GM21526 (cell line): ENCODE measurements around the gene LONP1.

Experiments used
- ATAC-seq: cut with Tn5 transposase; IDR thresholded peaks from one replicate; pipeline ENCODE4 v1.9.1; 2021; ENCODE audit warnings: moderate library complexity; ENCODE audit not compliant: unreplicated experiment, low FRiP score

Gene LONP1

DNA sequence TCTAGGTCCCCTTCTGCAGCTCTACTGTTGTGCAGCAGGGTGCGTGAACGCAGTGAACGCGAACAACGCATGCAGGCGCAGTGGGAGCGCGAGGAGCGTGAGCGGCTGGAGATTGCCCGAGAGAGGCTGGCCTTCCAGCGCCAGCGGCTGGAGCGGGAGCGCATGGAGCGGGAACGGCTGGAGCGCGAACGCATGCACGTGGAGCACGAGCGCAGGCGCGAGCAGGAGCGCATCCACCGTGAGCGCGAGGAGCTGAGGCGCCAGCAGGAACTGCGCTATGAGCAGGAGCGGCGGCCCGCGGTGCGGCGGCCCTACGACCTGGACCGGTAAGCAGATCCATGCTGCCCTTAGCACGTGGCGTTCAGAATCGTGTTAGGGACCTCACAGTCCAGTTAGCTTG, 58.5 kb downstream of the LONP1 start:
- no peak for ATAC-seq

DNA sequence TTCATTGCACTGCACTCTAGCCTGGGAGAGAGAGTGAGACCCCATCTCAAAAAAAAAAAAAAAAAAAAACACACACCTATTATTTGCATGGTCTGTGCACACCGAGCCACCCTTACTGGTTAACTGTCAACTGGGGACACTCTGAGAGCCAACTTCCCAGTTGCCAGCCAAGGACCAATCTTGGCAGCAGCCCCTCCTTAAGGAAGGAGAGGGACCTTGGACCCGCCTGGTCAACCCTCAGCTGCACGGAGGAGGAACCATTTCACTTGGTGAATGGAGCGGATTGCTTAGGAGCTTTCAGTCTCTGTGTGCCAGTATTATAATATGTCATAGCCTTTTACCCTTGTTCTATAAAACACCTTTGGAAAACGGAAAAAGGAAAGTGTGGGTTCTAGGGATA, 64.5 kb downstream of the LONP1 start:
- no peak for ATAC-seq

DNA sequence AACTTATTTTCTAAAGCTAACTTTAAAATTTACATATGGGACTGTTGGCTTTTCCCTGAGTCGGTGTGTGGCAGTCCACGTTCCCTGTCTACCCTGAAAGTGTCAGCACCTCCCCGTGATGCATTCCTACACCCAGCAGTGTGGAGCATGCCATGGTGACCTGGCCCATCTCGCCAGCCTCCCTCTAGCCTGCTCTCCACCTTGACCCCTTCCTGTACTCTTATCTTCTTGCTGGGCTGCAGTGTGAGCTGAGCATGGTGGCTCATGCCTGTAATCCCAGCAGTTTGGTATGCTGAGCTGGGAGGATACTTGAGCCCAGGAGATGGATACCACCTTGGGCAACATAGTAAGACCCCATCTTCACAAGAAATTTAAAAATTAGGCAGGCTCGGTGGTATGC, 65.0 kb downstream of the LONP1 start:
- no peak for ATAC-seq

DNA sequence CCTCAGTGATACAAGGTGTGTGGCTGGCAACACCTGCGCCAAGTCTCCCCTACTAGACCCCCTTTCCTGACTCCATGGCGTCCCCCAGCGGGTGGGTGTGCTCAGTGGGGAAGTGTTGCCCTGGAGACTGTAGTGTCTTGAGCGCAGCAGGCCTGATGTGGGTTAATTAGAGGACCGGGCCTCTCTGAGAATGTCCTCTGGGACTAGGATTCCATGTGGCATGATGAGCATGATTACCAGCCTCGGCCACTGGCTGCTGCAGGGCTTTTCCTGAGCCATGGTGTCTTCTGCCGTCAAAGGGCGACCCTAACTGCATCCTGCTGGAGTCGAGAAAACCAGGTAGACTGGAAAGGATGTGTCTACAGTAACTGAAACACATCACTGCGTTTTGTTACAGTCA, 67.7 kb downstream of the LONP1 start:
- ATAC-seq = no peak

DNA sequence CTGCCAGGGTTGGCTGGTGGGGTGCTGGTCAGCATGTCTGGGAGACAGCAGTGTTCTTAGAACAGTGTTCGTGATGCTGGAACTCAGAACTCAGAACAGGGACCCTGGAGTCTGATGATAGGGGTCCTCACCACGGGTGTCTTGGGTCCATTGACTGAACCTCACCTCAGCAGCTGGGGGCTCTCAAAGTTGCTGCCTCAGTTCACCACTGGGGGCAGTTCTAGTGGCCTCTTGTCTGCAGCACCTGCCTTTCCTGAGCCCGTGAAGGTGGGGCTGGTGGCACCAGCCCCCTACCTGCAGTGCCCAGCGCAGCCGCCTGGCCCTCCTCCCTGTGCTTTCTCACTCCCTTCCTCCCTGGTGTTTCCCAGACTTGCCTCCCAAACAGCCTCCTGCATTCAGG, 68.6 kb downstream of the LONP1 start:
- no peak for ATAC-seq

DNA sequence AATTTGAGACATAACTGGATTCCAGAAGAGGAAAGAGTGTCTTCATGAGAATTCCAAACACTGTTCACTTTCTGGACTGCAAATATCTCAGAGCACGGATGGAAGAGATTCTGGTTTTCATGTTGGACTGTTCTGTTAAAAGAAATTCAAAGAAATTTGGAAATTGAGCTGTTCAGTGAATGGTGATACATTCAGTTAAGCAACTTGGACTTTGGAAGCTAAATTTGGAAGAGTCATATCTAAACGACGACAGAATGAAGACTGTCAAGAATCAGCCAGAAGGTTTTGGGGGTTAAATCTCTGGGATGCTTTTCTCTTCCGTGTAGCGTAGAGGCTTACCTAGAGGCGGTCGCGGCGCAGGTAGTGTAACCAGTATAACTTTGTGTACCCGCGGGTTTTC, 71.5 kb downstream of the LONP1 start:
- ATAC-seq = no peak

DNA sequence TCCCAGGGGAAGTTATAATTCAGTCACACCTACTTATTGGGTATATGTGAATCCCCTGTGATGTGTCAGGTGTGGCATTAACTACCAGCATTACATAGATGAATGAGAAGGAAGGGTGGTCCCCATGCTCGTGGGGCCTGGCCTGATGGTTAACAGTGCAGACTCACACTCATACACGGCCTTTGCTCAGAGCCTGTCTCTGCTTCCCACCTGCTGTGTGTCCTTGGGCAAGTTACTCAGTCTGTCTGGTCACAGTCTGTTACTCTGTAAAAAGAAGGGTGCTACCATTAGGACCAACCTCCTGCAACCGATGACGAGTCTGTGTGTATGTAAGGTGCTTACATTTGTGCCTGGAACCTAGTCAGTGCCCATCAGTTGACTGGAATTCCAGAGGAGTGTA, 73.2 kb downstream of the LONP1 start:
- no peak for ATAC-seq

DNA sequence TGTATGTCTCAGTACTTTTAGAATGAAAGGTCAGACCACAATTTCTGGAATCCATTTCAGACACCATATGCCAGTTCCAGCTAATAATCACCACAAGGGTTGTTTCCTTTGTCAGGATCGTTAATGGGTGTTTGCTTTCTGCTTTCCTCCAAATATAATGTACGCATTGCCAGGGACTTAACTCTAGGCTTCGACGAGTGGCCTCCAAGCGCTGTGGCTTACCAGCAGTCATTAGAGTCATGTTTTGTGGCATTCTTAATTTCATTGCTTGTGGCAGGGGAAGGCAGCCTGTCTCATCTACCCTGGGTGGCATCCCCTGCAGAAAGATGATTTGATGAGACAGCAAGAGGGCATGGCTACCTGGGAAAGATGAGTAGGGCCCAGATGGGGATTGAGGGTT, 74.5 kb downstream of the LONP1 start:
- no peak for ATAC-seq

DNA sequence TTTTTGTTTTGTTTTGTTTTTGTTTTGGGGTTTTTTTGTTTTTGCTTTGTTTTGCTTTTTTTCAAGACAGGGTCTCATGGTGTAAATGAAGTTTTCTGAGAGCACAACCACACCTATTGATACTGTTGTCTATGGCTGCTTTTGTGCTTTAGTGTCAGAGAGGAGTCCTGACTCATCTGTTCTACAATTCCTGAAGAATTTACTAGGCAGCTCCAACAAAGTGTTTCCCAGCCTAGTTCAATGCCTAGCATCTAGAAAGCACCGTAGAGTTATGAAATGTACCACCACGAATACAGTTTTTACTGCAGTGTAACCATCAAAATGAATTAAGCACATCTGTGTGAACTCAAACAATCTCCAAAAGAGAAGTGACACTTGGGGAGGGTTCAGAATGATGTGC, 75.9 kb downstream of the LONP1 start:
- ATAC-seq = no peak

DNA sequence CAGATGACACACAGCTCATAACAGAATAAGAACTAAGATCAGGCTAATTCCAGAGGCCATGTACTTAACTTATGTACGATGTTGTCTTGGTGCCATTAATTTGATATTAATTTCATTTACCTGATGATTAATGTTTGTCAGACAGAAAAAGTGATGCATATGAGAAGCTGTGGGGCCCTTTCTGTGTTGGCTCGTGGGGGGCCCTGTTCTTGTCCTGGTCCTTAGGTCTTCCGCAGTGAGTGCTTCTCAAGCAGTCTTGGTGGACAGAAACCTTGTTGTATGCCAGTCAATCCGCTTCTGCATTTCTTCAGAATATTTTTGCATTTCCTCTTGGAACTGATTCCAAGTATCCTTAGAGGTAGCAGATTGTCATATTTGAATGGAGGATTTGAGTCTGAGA, 76.9 kb downstream of the LONP1 start:
- no peak for ATAC-seq

DNA sequence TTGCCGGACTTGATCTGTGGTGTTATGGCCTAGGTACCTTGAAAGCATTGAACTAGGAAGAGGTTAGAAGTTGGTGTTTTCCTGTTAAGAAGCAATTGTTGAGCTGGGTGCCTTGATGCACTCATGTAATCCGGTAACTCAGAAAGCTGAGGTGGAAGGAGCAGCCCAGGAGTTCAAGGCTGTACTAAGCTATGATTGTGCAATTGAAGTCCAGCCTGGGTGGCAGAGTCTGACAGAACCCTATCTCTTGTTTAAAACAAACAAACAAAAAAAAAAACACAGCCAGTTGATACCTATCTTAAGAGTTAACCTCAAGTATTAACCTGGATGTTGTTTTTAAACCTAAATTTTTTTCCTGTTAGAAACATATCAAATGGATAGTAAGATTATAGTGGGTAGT, 77.7 kb downstream of the LONP1 start:
- no peak for ATAC-seq
